ENCODE measurements around the gene ANKRD27.

The ANKRD27 gene

DNA sequence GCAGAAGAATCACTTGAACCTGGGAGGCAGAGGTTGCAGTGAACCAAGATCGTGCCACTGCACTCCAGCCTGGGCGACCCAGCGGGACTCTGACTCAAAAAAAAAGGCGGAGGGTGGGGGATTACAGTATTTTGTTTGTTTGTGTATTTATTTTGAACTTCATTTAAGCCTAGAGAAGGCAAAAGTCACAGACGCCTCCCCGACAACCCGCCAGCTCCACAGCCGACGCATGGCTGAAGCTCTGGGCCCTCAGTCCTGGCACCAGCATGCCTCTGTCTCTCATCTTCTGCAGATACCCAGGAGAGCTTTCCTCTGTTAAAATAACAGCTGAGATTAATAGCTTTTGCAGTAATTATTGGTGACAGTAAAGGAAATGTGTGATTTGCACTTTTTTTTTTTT lies 111.2 kb downstream of the ANKRD27 start:
- H2AFZ ChIP-seq (ENCODE audit: low read depth, low read length) = no peak overlapping the region
- H3K27me3 ChIP-seq (ENCODE audit: insufficient read depth, low read length, poor library complexity) = no peaks in the 10 kb centered on the region
- H3K4me3 ChIP-seq (ENCODE audit: low read depth in 1 of 2, low read length in 2 of 2) = no peak overlapping the region
- H3K4me2 ChIP-seq (ENCODE audit: insufficient read depth, low read length) = no peak overlapping the region
- 0 out of 2 replicates have a peak, but pooled peaks cover 3% of the 10 kb centered on the region for H3K4me1 ChIP-seq (ENCODE audit: insufficient read depth, low read length)
- ATAC-seq (ENCODE audit: insufficient read depth, low read depth) (no peak), DNase-seq (no peak)
- H4K20me1 ChIP-seq (ENCODE audit: insufficient read depth, low read length) = no peaks in the 10 kb centered on the region
- H3K79me2 ChIP-seq (ENCODE audit: insufficient read depth, low read length) = no peaks in the 10 kb centered on the region
- no peak overlapping the region for H3K27ac ChIP-seq (ENCODE audit: low read length)
- H3K9ac ChIP-seq (ENCODE audit: low read depth, low read length) = no peak overlapping the region
- no peak for TF ChIP-seq EZH2 (IDR thresholded peaks at IDR 0.05; ENCODE audit: borderline replicate concordance, low read depth, low read length, severe bottlenecking)
- TF ChIP-seq, protein P1, sequence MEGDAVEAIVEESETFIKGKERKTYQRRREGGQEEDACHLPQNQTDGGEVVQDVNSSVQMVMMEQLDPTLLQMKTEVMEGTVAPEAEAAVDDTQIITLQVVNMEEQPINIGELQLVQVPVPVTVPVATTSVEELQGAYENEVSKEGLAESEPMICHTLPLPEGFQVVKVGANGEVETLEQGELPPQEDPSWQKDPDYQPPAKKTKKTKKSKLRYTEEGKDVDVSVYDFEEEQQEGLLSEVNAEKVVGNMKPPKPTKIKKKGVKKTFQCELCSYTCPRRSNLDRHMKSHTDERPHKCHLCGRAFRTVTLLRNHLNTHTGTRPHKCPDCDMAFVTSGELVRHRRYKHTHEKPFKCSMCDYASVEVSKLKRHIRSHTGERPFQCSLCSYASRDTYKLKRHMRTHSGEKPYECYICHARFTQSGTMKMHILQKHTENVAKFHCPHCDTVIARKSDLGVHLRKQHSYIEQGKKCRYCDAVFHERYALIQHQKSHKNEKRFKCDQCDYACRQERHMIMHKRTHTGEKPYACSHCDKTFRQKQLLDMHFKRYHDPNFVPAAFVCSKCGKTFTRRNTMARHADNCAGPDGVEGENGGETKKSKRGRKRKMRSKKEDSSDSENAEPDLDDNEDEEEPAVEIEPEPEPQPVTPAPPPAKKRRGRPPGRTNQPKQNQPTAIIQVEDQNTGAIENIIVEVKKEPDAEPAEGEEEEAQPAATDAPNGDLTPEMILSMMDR (IDR thresholded peaks at IDR 0.05; ENCODE audit: borderline replicate concordance, extremely low read depth, low read length, poor library complexity, severe bottlenecking) = no peak
- H3K36me3 ChIP-seq (ENCODE audit: insufficient read depth, low read length) = no peaks in the 10 kb centered on the region
- no peaks in the 10 kb centered on the region for H3K9me3 ChIP-seq (ENCODE audit: insufficient read depth, low read length, severe bottlenecking)

DNA sequence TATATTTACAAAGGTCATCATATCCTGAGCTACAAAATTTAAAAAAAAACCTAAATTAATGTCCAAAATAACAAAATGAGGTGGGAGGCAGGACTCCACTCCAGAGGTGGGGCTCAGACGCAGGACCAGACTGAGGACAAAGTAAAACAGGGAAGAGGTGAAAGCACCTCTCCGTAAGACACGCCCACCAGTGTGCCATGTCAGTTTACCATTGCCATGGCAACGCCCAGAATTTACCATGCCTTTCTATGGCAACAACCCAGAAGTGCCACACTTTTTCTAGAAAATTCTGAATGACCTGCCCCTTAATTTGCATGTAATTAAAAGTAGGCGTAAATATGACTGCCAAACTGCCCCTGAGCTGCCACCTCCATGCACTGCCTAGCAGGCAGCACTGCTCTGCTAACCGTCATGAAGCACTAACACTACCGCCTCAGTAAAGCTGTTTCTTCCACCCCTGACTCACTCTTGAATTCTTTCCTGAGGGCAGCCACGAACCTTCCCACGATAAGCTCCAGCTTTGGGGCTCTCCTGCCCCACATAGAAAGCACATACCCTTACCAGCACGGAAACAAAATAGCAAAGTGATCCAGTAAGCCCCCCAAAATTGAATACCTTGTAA lies 116.3 kb downstream of the ANKRD27 start:
- H4K20me1 ChIP-seq (ENCODE audit: insufficient read depth, low read length) = no peaks in the 10 kb centered on the region

DNA sequence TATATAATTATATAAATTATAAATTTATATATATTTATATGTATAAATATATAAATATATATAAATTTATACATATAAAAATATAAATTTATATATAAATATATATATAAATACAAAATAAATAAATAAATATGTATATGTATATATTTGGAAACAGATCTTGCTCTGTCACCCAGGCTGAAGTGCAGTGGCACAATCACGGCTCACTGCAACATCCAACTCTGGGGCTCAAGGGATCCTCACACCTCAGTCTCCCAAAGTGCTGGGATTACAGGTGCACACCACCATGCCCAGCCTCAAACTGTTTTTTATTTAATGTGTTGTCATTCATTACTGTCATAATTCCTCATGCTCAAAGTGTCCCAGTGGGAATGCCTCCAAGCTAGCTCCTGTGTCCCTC lies 119.2 kb downstream of the ANKRD27 start:
- H3K9me3 ChIP-seq (ENCODE audit: insufficient read depth, low read length, severe bottlenecking) = no peaks in the 10 kb centered on the region
- no peaks in the 10 kb centered on the region for H3K27me3 ChIP-seq (ENCODE audit: insufficient read depth, low read length, poor library complexity)
- H3K4me3 ChIP-seq (ENCODE audit: low read depth in 1 of 2, low read length in 2 of 2) = no peak overlapping the region
- no peak overlapping the region for H3K27ac ChIP-seq (ENCODE audit: low read length)
- no peaks in the 10 kb centered on the region for H3K79me2 ChIP-seq (ENCODE audit: insufficient read depth, low read length)
- H3K4me2 ChIP-seq (ENCODE audit: insufficient read depth, low read length) = no peak overlapping the region
- no peaks in the 10 kb centered on the region for H3K36me3 ChIP-seq (ENCODE audit: insufficient read depth, low read length)
- no peak for TF ChIP-seq EZH2 (IDR thresholded peaks at IDR 0.05; ENCODE audit: borderline replicate concordance, low read depth, low read length, severe bottlenecking)
- no peak overlapping the region for H2AFZ ChIP-seq (ENCODE audit: low read depth, low read length)
- no peaks in the 10 kb centered on the region for H3K4me1 ChIP-seq (ENCODE audit: insufficient read depth, low read length)
- H3K9ac ChIP-seq (ENCODE audit: low read depth, low read length) = no peak overlapping the region
- DNase-seq = no peak
- H4K20me1 ChIP-seq (ENCODE audit: insufficient read depth, low read length) = no peaks in the 10 kb centered on the region
- no peak for ATAC-seq (ENCODE audit: insufficient read depth, low read depth)

More for the DNA sequence above, 116.3 kb downstream of the ANKRD27 start:
- Histone ChIP-seq H3K27ac (ENCODE audit: low read length) (no peak overlapping the region), H3K9ac (ENCODE audit: low read depth, low read length) (no peak overlapping the region), H3K27me3 (ENCODE audit: insufficient read depth, low read length, poor library complexity) (no peaks in the 10 kb centered on the region), H3K4me2 (ENCODE audit: insufficient read depth, low read length) (no peak overlapping the region), H3K9me3 (ENCODE audit: insufficient read depth, low read length, severe bottlenecking) (no peaks in the 10 kb centered on the region), H3K4me1 (ENCODE audit: insufficient read depth, low read length) (no peaks in the 10 kb centered on the region), H3K79me2 (ENCODE audit: insufficient read depth, low read length) (no peaks in the 10 kb centered on the region), H3K4me3 (ENCODE audit: low read depth in 1 of 2, low read length in 2 of 2) (no peak overlapping the region), H2AFZ (ENCODE audit: low read depth, low read length) (no peak overlapping the region), H3K36me3 (ENCODE audit: insufficient read depth, low read length) (no peaks in the 10 kb centered on the region)
- TF ChIP-seq EZH2 (IDR thresholded peaks at IDR 0.05; ENCODE audit: borderline replicate concordance, low read depth, low read length, severe bottlenecking) = no peak
- TF ChIP-seq, protein P1 (IDR thresholded peaks at IDR 0.05; ENCODE audit: borderline replicate concordance, extremely low read depth, low read length, poor library complexity, severe bottlenecking) = no peak
- DNase-seq (no peak), ATAC-seq (ENCODE audit: insufficient read depth, low read depth) (no peak)

DNA sequence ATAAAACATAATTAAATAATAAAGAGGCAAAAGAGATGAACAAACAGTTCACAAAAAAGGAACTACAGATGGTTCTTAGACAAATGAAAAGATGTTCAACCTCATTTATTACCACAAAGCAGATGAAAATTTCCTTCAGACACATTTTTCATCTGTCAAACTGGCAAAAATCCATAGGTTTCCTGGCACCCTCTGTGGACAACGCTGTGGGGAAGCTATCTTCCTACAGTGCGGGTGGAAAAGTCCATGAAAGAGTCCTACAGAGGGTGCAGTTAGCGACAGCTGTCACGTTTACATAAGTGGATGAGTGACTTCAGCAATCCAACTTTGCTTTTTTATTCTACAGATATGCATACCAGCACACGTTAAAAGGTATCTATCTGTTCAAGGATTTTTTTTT lies 124.3 kb downstream of the ANKRD27 start:
- no peak overlapping the region for H2AFZ ChIP-seq (ENCODE audit: low read depth, low read length)

More for the DNA sequence above, 124.3 kb downstream of the ANKRD27 start:
- no peak for ATAC-seq (ENCODE audit: insufficient read depth, low read depth)
- no peak overlapping the region for H3K27ac ChIP-seq (ENCODE audit: low read length)
- H3K4me3 ChIP-seq (ENCODE audit: low read depth in 1 of 2, low read length in 2 of 2) = no peak overlapping the region
- no peaks in the 10 kb centered on the region for H3K79me2 ChIP-seq (ENCODE audit: insufficient read depth, low read length)
- H3K4me2 ChIP-seq (ENCODE audit: insufficient read depth, low read length) = no peak overlapping the region
- H3K36me3 ChIP-seq (ENCODE audit: insufficient read depth, low read length) = no peaks in the 10 kb centered on the region
- H3K4me1 ChIP-seq (ENCODE audit: insufficient read depth, low read length) = no peaks in the 10 kb centered on the region
- no peaks in the 10 kb centered on the region for H3K9me3 ChIP-seq (ENCODE audit: insufficient read depth, low read length, severe bottlenecking)
- DNase-seq = no peak
- TF ChIP-seq EZH2 (IDR thresholded peaks at IDR 0.05; ENCODE audit: borderline replicate concordance, low read depth, low read length, severe bottlenecking) = no peak
- TF ChIP-seq, protein P1 (IDR thresholded peaks at IDR 0.05; ENCODE audit: borderline replicate concordance, extremely low read depth, low read length, poor library complexity, severe bottlenecking) = no peak
- no peaks in the 10 kb centered on the region for H3K27me3 ChIP-seq (ENCODE audit: insufficient read depth, low read length, poor library complexity)
- H3K9ac ChIP-seq (ENCODE audit: low read depth, low read length) = no peak overlapping the region
- H4K20me1 ChIP-seq (ENCODE audit: insufficient read depth, low read length) = no peaks in the 10 kb centered on the region

Measured in DND-41 (cell line).